Superior temporal gyrus (tissue), 1 donor: ENCODE measurements around the gene RBM6.
"Not testable (repeated sequence)": the region's sequence is repeated elsewhere in the genome, so short reads cannot be mapped to it uniquely, and the experiment has no call there.

Experiments used
- DNase-seq: peaks from one replicate; pipeline ENCODE4 v3.0.0-alpha.2; 2016; ENCODE audit errors: extremely low spot score

The RBM6 gene

GRCh38 chr3:49992326-49992725, 52.4 kb downstream of the RBM6 start:
- no peak for DNase-seq

GRCh38 chr3:49994476-49994875, 54.5 kb downstream of the RBM6 start:
- DNase-seq = no peak

- no peak for DNase-seq
Measured at GRCh38 chr3:49996016-49996415, 56.1 kb downstream of the RBM6 start.

- DNase-seq = no peak
Measured at GRCh38 chr3:49997862-49998261, 57.9 kb downstream of the RBM6 start.

GRCh38 chr3:49998326-49998725, 58.4 kb downstream of the RBM6 start:
- no peak for DNase-seq

GRCh38 chr3:50001511-50001910, 61.6 kb downstream of the RBM6 start:
- DNase-seq = no peak

GRCh38 chr3:50003216-50003615, 63.3 kb downstream of the RBM6 start:
- no peak for DNase-seq

GRCh38 chr3:50003824-50004223, 63.9 kb downstream of the RBM6 start:
- DNase-seq = no peak

GRCh38 chr3:50008931-50009330, 69.0 kb downstream of the RBM6 start:
- no peak for DNase-seq

- DNase-seq = no peak
Measured at GRCh38 chr3:50010959-50011358, 71.0 kb downstream of the RBM6 start.

GRCh38 chr3:50015918-50016317, 76.0 kb downstream of the RBM6 start:
- no peak for DNase-seq

- DNase-seq = no peak
Measured at GRCh38 chr3:50028346-50028745, 88.4 kb downstream of the RBM6 start.

- DNase-seq = not testable (repeated sequence)
Measured at GRCh38 chr3:50031201-50031600, 91.3 kb downstream of the RBM6 start.

GRCh38 chr3:50044976-50045375, 105.0 kb downstream of the RBM6 start:
- DNase-seq = no peak

GRCh38 chr3:50047426-50047825, 107.5 kb downstream of the RBM6 start:
- no peak for DNase-seq

GRCh38 chr3:50050361-50050760, 110.4 kb downstream of the RBM6 start:
- no peak for DNase-seq

- DNase-seq = no peak
Measured at GRCh38 chr3:50057756-50058155, 117.8 kb downstream of the RBM6 start.

GRCh38 chr3:50068134-50068533, 128.2 kb downstream of the RBM6 start:
- DNase-seq = no peak

GRCh38 chr3:50078091-50078490, 138.1 kb downstream of the RBM6 start:
- DNase-seq = no peak

GRCh38 chr3:50078622-50079021, 138.7 kb downstream of the RBM6 start:
- no peak for DNase-seq

GRCh38 chr3:50084951-50085350, 145.0 kb downstream of the RBM6 start:
- not testable (repeated sequence) for DNase-seq

- DNase-seq = peak; percentile 94
Measured at GRCh38 chr3:50088725-50089608, 149.0 kb downstream of the RBM6 start, which contains the start of gene RBM5. RBM5 (plus strand) TSS chr3:50088919; CDS start chr3:50090435, 1,516 bp downstream.

GRCh38 chr3:50089609-50089945, 149.6 kb downstream of the RBM6 start:
- peak; percentile 20 for DNase-seq

GRCh38 chr3:50090984-50091383, 151.0 kb downstream of the RBM6 start:
- DNase-seq = no peak
